ENCODE data around the gene NMNAT2. TPM values are rescaled to one million over a fixed set of nuclear protein-coding genes. Genes with fewer than 3 reads are reported as not detected.
A peak's percentile ranks its signal among the peaks of the same experiment; 100 is the strongest.

NMNAT2 gene
- total RNA-seq, 1 experiment from 2014 or later: 4.7 TPM

- Mint-ChIP-seq H3K36me3 (ENCODE audit: insufficient read depth, unreplicated experiment) (peaks cover 5% of the 10 kb centered on the region), H3K4me1 (ENCODE audit: insufficient read depth, unreplicated experiment) (peaks cover 8% of the 10 kb centered on the region), H3K9me3 (ENCODE audit: unreplicated experiment) (no peaks in the 10 kb centered on the region), H3K27me3 (ENCODE audit: insufficient read depth, unreplicated experiment) (no peaks in the 10 kb centered on the region), H3K4me3 (ENCODE audit: unreplicated experiment) (no peak overlapping the region), H3K27ac (ENCODE audit: low read depth, unreplicated experiment) (no peak overlapping the region)
- no TSS peak for BruUV-seq (replicated peaks)
- peak; percentile 42 for DNase-seq (ENCODE audit: unreplicated experiment)
- intact Hi-C loops (cut with micrococcal nuclease): no loop called here
- no peak for TF ChIP-seq CTCF (IDR thresholded peaks at IDR 0.05; ENCODE audit: unreplicated experiment)
- CTCF ChIA-PET: interaction anchor here (0.9 kb wide), 1 partner anchor 135 kb away, joined by 3 read pairs; no protein-coding TSS in a partner anchor
- POLR2A ChIA-PET: interaction anchor here (1.0 to 2.3 kb wide), 2 partner anchors 8 to 16 kb away, joined by 3 to 5 read pairs; no protein-coding TSS in a partner anchor
Measured at GRCh38 chr1:183454377-183454776, 36.2 kb upstream of the NMNAT2 start.

- no peak for TF ChIP-seq CTCF (IDR thresholded peaks at IDR 0.05; ENCODE audit: unreplicated experiment)
- Mint-ChIP-seq H3K36me3 (ENCODE audit: insufficient read depth, unreplicated experiment) (no peaks in the 10 kb centered on the region), H3K4me3 (ENCODE audit: unreplicated experiment) (no peak overlapping the region), H3K9me3 (ENCODE audit: unreplicated experiment) (no peaks in the 10 kb centered on the region), H3K27me3 (ENCODE audit: insufficient read depth, unreplicated experiment) (no peaks in the 10 kb centered on the region), H3K27ac (ENCODE audit: low read depth, unreplicated experiment) (no peak overlapping the region), H3K4me1 (ENCODE audit: insufficient read depth, unreplicated experiment) (peaks cover 8% of the 10 kb centered on the region)
- DNase-seq (ENCODE audit: unreplicated experiment): no peak
- intact Hi-C loops (cut with micrococcal nuclease): no loop called here
- BruUV-seq (replicated peaks): no TSS peak
- CTCF ChIA-PET: no interaction called here
- POLR2A ChIA-PET: no interaction called here
Measured at GRCh38 chr1:183450093-183450492, 31.9 kb upstream of the NMNAT2 start.

- no peak for TF ChIP-seq CTCF (IDR thresholded peaks at IDR 0.05; ENCODE audit: unreplicated experiment)
- POLR2A ChIA-PET: interaction anchor here (0.7 kb wide), 1 partner anchor 30 kb away, joined by 3 read pairs; no protein-coding TSS in a partner anchor
- no peaks in the 10 kb centered on the region for H3K9me3 Mint-ChIP-seq (ENCODE audit: unreplicated experiment)
- no peaks in the 10 kb centered on the region for H3K27me3 Mint-ChIP-seq (ENCODE audit: insufficient read depth, unreplicated experiment)
- BruUV-seq (replicated peaks): no TSS peak
- peaks cover 2% of the 10 kb centered on the region for H3K4me1 Mint-ChIP-seq (ENCODE audit: insufficient read depth, unreplicated experiment)
- no peaks in the 10 kb centered on the region for H3K36me3 Mint-ChIP-seq (ENCODE audit: insufficient read depth, unreplicated experiment)
- CTCF ChIA-PET: no interaction called here
- no peak overlapping the region for H3K27ac Mint-ChIP-seq (ENCODE audit: low read depth, unreplicated experiment)
- DNase-seq (ENCODE audit: unreplicated experiment): no peak
- intact Hi-C loops (cut with micrococcal nuclease): no loop called here
- no peak overlapping the region for H3K4me3 Mint-ChIP-seq (ENCODE audit: unreplicated experiment)
Measured at GRCh38 chr1:183449223-183449770, 31.1 kb upstream of the NMNAT2 start.

GRCh38 chr1:183444243-183444642 lies 26.1 kb upstream of the NMNAT2 start:
- Mint-ChIP-seq H3K9me3 (ENCODE audit: unreplicated experiment) (no peaks in the 10 kb centered on the region), H3K4me3 (ENCODE audit: unreplicated experiment) (no peak overlapping the region), H3K4me1 (ENCODE audit: insufficient read depth, unreplicated experiment) (no peaks in the 10 kb centered on the region), H3K27ac (ENCODE audit: low read depth, unreplicated experiment) (no peak overlapping the region), H3K27me3 (ENCODE audit: insufficient read depth, unreplicated experiment) (peaks cover 9% of the 10 kb centered on the region), H3K36me3 (ENCODE audit: insufficient read depth, unreplicated experiment) (no peaks in the 10 kb centered on the region)
- intact Hi-C loops (cut with micrococcal nuclease): no loop called here
- ChIA-PET CTCF (interaction anchor here (0.6 to 1.3 kb wide), 5 partner anchors 8 to 208 kb away, joined by 3 to 4 read pairs (median 4); no protein-coding TSS in a partner anchor), POLR2A (interaction anchor here (0.9 to 1.1 kb wide), 2 partner anchors 9 to 11 kb away, joined by 3 to 4 read pairs; no protein-coding TSS in a partner anchor)
- no peak for TF ChIP-seq CTCF (IDR thresholded peaks at IDR 0.05; ENCODE audit: unreplicated experiment)
- no TSS peak for BruUV-seq (replicated peaks)
- DNase-seq (ENCODE audit: unreplicated experiment): no peak

Data from MCF 10A (cell line).